ENCODE data around the gene DYNC2LI1. TPM values are rescaled to one million over a fixed set of nuclear protein-coding genes. Genes with fewer than 3 reads are reported as not detected.

Gene DYNC2LI1
- total RNA-seq, 2 experiments from 2014 or later: 4.9 to 6.9 TPM

DNA sequence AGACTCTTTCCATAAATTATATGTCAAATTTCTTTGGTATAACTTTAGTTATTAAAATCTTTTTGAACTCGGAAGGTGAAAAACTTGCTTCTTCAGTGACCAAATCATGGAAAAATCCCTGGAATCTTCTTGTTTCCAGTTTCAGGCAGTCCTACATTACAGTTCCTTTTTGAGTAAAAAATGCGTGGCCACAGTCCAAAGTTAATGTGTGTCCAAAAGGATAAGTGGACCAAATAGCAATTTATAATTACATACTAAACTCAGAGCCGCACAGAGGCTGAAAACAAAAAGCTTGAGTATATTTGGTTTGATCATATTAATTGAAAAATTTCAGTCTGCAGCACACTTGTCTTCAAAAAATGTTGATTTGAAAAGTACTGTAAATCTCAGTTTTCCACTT lies 28.4 kb upstream of the DYNC2LI1 start:
- no peak for DNase-seq
- H3K27ac Mint-ChIP-seq: no peak overlapping the region
- H3K27me3 Mint-ChIP-seq: peaks cover 1% of the 10 kb centered on the region
- H3K9me3 Mint-ChIP-seq: no peaks in the 10 kb centered on the region
- no peak overlapping the region for H3K4me3 Mint-ChIP-seq
- CTCF ChIA-PET: no interaction called here
- no peaks in the 10 kb centered on the region for H3K4me1 Mint-ChIP-seq
- POLR2A ChIA-PET: no interaction called here
- no peaks in the 10 kb centered on the region for H3K36me3 Mint-ChIP-seq (ENCODE audit: low read depth)

DNA sequence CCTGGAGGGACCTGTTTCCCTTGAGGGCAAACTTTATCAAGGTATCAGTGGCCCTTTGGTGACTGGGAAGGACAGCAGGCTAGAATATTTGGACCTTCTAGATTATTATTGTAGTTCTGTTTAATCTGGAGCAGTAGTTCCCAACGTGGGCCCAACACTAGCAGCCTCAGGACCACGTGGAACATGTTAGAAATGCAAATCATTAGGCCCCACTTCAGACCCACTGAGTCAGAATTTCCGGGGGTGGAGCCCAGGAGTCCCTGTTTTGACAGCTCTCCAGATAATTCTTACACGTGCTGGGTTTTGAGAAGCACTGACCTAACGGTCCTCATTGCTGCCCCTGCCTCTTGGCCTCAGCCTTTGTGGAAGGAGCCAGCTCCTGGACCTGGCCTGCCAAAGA lies 25.5 kb upstream of the DYNC2LI1 start:
- H3K27me3 Mint-ChIP-seq: peaks cover 4% of the 10 kb centered on the region
- H3K27ac Mint-ChIP-seq: no peak overlapping the region
- DNase-seq: no peak
- H3K36me3 Mint-ChIP-seq (ENCODE audit: low read depth): no peaks in the 10 kb centered on the region
- no peak overlapping the region for H3K4me3 Mint-ChIP-seq
- no peaks in the 10 kb centered on the region for H3K9me3 Mint-ChIP-seq
- no peaks in the 10 kb centered on the region for H3K4me1 Mint-ChIP-seq
- POLR2A ChIA-PET: no interaction called here
- CTCF ChIA-PET: no interaction called here

- Mint-ChIP-seq H3K27ac (no peak overlapping the region), H3K36me3 (ENCODE audit: low read depth) (no peaks in the 10 kb centered on the region), H3K4me1 (no peaks in the 10 kb centered on the region), H3K4me3 (no peak overlapping the region), H3K27me3 (peaks cover 4% of the 10 kb centered on the region), H3K9me3 (no peaks in the 10 kb centered on the region)
- DNase-seq: no peak
- ChIA-PET CTCF (interaction anchor here (0.6 kb wide), 1 partner anchor 239 kb away, joined by 4 read pairs; no protein-coding TSS in a partner anchor), POLR2A (no interaction called here)
Observed at GRCh38 chr2:43749583-43749982, 24.3 kb upstream of the DYNC2LI1 start.

DNA sequence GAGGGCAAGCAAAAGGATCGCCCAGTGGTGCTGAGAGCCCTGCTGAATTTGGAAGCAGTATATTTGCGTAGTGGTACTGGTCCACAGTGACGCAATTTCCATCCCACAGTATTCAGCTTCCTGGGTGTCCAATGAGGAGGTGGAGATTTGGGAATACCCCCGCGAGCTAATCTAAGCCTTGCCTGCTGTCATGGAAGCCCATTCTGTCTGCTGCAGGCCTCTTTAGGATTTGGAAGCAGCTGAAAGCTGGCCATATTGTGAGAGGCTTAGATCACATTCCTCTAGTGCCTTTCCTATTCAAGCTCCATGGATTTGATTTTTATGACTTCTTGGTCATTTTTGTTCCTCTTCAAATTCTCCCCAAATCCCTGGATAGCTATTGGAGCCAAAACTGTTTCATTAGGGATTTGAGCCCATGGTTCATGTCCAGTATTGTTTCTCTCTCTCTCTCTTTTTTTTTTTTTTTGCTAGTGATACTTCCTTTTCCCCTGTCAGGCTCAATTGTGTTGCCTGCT lies 22.3 kb upstream of the DYNC2LI1 start:
- Mint-ChIP-seq H3K9me3 (no peaks in the 10 kb centered on the region), H3K27ac (no peak overlapping the region), H3K4me3 (no peak overlapping the region), H3K27me3 (peaks cover 7% of the 10 kb centered on the region), H3K4me1 (no peaks in the 10 kb centered on the region), H3K36me3 (ENCODE audit: low read depth) (no peaks in the 10 kb centered on the region)
- ChIA-PET POLR2A (no interaction called here), CTCF (no interaction called here)
- DNase-seq: no peak

DNA sequence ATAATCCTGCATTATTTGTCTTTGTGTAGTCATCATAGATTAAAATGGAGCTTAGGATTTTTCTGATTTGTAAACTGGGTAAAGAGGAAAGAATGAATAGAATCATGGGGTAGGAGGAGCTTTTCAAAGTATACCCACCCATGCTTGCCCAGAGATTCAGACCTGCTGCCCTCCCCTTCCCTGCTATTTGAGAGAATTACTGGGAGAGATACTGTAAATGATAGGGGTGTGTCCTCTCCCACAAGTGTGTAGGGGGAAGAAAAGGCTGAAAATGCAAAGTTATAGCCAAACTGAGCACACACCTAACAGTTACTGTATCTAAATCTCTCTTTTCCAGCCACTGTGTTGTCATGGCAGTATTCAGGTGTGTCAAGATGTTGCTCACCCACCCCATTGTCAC lies 21.5 kb upstream of the DYNC2LI1 start:
- Mint-ChIP-seq H3K4me3 (no peak overlapping the region), H3K4me1 (no peaks in the 10 kb centered on the region), H3K27me3 (peaks cover 7% of the 10 kb centered on the region), H3K36me3 (ENCODE audit: low read depth) (no peaks in the 10 kb centered on the region), H3K9me3 (no peaks in the 10 kb centered on the region), H3K27ac (no peak overlapping the region)
- POLR2A ChIA-PET: no interaction called here
- DNase-seq: no peak
- CTCF ChIA-PET: no interaction called here

DNA sequence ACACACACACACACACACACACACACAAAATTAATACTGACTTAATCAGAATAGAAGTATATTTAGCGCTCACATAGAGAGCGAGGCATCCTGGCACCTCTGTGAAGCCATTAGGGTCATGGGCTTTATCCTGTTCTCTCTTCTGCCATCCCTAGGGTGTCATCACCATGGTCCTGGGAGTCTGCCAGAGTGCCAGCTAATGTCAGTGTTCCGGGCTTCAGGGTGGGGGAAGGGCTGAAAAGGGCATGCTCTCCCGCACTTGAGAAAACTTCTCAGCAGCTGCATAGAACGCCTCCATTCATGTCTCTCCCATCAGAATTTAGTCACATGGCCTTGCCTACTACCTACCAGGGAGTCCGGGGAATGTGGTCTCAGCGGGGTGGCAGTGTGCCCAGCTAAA lies 19.7 kb upstream of the DYNC2LI1 start:
- CTCF ChIA-PET: no interaction called here
- no peaks in the 10 kb centered on the region for H3K36me3 Mint-ChIP-seq (ENCODE audit: low read depth)
- peaks cover 7% of the 10 kb centered on the region for H3K27me3 Mint-ChIP-seq
- DNase-seq: no peak
- H3K9me3 Mint-ChIP-seq: no peaks in the 10 kb centered on the region
- H3K27ac Mint-ChIP-seq: no peak overlapping the region
- POLR2A ChIA-PET: no interaction called here
- no peak overlapping the region for H3K4me3 Mint-ChIP-seq
- no peaks in the 10 kb centered on the region for H3K4me1 Mint-ChIP-seq

GRCh38 chr2:43758739-43759138 lies 15.1 kb upstream of the DYNC2LI1 start:
- Mint-ChIP-seq H3K4me1 (peaks cover 3% of the 10 kb centered on the region), H3K9me3 (no peaks in the 10 kb centered on the region), H3K27ac (no peak overlapping the region), H3K27me3 (peaks cover 3% of the 10 kb centered on the region), H3K36me3 (ENCODE audit: low read depth) (no peaks in the 10 kb centered on the region), H3K4me3 (no peak overlapping the region)
- no peak for DNase-seq
- ChIA-PET CTCF (no interaction called here), POLR2A (no interaction called here)

GRCh38 chr2:43759195-43759594 lies 14.6 kb upstream of the DYNC2LI1 start:
- Mint-ChIP-seq H3K27me3 (peaks cover 3% of the 10 kb centered on the region), H3K36me3 (ENCODE audit: low read depth) (no peaks in the 10 kb centered on the region), H3K4me3 (no peak overlapping the region), H3K4me1 (peaks cover 3% of the 10 kb centered on the region), H3K27ac (no peak overlapping the region), H3K9me3 (no peaks in the 10 kb centered on the region)
- POLR2A ChIA-PET: no interaction called here
- DNase-seq: no peak
- CTCF ChIA-PET: no interaction called here

DNA sequence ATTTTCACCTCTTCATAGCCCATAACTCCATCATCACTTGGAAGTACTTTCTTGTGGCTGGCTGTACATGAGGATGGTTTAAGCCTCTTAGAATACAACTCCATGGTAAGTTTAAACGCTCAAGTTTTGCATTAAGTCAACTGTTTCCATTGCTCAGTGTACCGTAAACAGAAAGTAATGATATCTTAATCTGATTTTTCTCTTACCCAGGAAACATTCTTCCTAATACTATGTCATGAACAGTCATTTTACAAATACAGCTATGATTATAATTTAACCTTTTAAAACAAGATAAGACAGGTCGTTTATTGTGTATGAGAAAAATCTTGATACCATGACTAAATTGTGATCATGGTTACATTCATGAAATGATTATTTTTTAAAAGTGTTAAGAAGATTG lies 11.6 kb upstream of the DYNC2LI1 start:
- no peak overlapping the region for H3K4me3 Mint-ChIP-seq
- ChIA-PET POLR2A (no interaction called here), CTCF (no interaction called here)
- no peak overlapping the region for H3K27ac Mint-ChIP-seq
- no peaks in the 10 kb centered on the region for H3K36me3 Mint-ChIP-seq (ENCODE audit: low read depth)
- no peaks in the 10 kb centered on the region for H3K9me3 Mint-ChIP-seq
- peaks cover 3% of the 10 kb centered on the region for H3K27me3 Mint-ChIP-seq
- DNase-seq: no peak
- peaks cover 7% of the 10 kb centered on the region for H3K4me1 Mint-ChIP-seq

DNA sequence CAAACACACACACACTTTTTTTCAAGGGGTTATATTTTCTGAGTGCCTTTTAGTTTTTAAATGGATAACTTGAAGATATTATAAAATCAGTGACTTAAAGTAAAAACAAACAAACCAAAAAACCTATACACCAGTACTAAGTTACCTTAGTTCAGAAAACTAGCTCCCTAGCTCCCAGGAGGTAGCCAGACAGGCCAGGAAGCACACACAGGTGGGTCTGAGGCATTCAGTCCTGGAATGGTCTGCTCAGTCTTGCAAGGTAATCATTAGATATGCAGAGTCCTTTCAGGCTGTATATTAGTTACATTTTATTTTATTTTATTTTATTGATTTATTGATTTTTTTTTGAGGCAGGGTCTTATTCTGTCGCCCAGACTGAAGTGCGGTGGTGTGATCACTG lies 10.7 kb upstream of the DYNC2LI1 start:
- Mint-ChIP-seq H3K27ac (no peak overlapping the region), H3K27me3 (peaks cover 6% of the 10 kb centered on the region), H3K9me3 (no peaks in the 10 kb centered on the region), H3K36me3 (ENCODE audit: low read depth) (no peaks in the 10 kb centered on the region), H3K4me1 (peaks cover 7% of the 10 kb centered on the region), H3K4me3 (no peak overlapping the region)
- POLR2A ChIA-PET: no interaction called here
- no peak for DNase-seq
- CTCF ChIA-PET: no interaction called here

GRCh38 chr2:43764086-43764705 lies 9.6 kb upstream of the DYNC2LI1 start:
- Mint-ChIP-seq H3K27me3 (peaks cover 6% of the 10 kb centered on the region), H3K9me3 (no peaks in the 10 kb centered on the region), H3K4me1 (peaks cover 7% of the 10 kb centered on the region), H3K4me3 (no peak overlapping the region), H3K27ac (no peak overlapping the region), H3K36me3 (ENCODE audit: low read depth) (no peaks in the 10 kb centered on the region)
- ChIA-PET CTCF (no interaction called here), POLR2A (no interaction called here)
- DNase-seq: no peak

DNA sequence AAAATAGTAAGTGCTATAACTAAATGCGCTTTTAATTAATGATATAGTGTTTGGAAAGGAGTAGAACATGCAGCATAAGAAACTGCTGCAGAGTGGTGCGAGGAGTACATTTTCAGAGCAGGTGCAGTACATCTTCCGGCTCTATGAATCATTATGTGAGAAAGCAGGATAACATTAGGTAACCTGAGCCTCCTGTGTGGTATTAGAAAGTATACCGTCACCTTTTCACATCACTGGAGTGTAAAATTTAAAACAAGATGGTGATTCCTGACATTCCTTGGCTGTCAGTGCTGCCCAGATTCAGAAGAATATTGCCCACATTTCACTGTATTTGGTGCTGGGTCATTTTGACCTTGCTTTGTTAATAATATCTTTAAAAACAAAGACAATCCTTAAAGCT lies 7.8 kb upstream of the DYNC2LI1 start:
- Mint-ChIP-seq H3K27me3 (peaks cover 6% of the 10 kb centered on the region), H3K4me1 (peaks cover 7% of the 10 kb centered on the region), H3K4me3 (no peak overlapping the region), H3K9me3 (no peaks in the 10 kb centered on the region), H3K27ac (no peak overlapping the region), H3K36me3 (ENCODE audit: low read depth) (no peaks in the 10 kb centered on the region)
- ChIA-PET POLR2A (no interaction called here), CTCF (no interaction called here)
- DNase-seq: no peak

- ChIA-PET POLR2A (interaction anchor here (1.2 kb wide), 1 partner anchor 220 kb away, joined by 3 read pairs; no protein-coding TSS in a partner anchor), CTCF (no interaction called here)
- H3K27ac Mint-ChIP-seq: no peak overlapping the region
- H3K4me3 Mint-ChIP-seq: peak overlapping the region; percentile 89
- H3K4me1 Mint-ChIP-seq: peaks cover 18% of the 10 kb centered on the region
- no peaks in the 10 kb centered on the region for H3K36me3 Mint-ChIP-seq (ENCODE audit: low read depth)
- peaks cover 8% of the 10 kb centered on the region for H3K27me3 Mint-ChIP-seq
- DNase-seq: no peak
- H3K9me3 Mint-ChIP-seq: no peaks in the 10 kb centered on the region
Observed at GRCh38 chr2:43774617-43775016, 778 bp downstream of the DYNC2LI1 start.

DNA sequence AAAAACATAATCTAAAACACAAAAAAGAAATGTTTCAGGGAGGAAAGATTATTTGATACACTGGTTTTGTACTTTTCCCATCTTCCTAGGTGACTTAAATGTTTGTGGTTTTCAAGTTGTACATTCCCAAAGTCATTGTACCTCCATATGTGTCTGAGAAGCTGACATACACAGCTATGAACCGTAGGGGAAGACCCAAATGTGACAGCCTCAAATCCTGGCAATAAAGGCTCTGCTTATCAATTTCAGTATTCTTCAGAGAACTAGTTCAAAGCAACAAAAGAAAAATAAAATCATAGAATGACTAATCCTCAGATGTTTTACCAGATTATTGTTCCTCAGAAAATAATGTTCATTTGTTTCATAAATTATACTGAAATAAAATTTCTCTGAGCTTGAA lies 2.5 kb downstream of the DYNC2LI1 start:
- H3K4me3 Mint-ChIP-seq: no peak overlapping the region
- no peaks in the 10 kb centered on the region for H3K9me3 Mint-ChIP-seq
- DNase-seq: no peak
- ChIA-PET POLR2A (no interaction called here), CTCF (no interaction called here)
- H3K27ac Mint-ChIP-seq: no peak overlapping the region
- H3K27me3 Mint-ChIP-seq: peaks cover 8% of the 10 kb centered on the region
- H3K4me1 Mint-ChIP-seq: peaks cover 18% of the 10 kb centered on the region
- H3K36me3 Mint-ChIP-seq (ENCODE audit: low read depth): no peaks in the 10 kb centered on the region

All from activated CD4-positive, alpha-beta memory T cell treated with anti-CD3 and anti-CD28 coated beads, Interleukin-2, amount 10 ng/mL, durations not matched to agents 7 days and 5 days (primary cell).